Right lobe of liver (tissue), 6 donors: Measurements from ENCODE around the gene CCR9. TPM values are rescaled to one million over a fixed set of nuclear protein-coding genes. Genes with fewer than 3 reads are reported as not detected.

ENCODE experiments used
- ATAC-seq, 4 donors: fragments of 200-7000 bp; cut with Tn5 transposase; one replicate each; pipeline ENCODE4 v1.9.1; 2020; ENCODE audit warnings: mild to moderate bottlenecking in 4 of 4, moderate library complexity in 4 of 4
- DNase-seq, 3 donors: peaks; one replicate each; pipeline ENCODE4 v3.0.0-alpha.2; 2020
- H3K27ac ChIP-seq, 3 donors: fragments of 200-600 bp; one replicate each; pipeline ENCODE4 v1.8.0; 2022
- H3K27me3 ChIP-seq, 2 donors: fragments of 200-600 bp; one replicate each; pipeline ENCODE4 v1.8.0; 2022
- H3K36me3 ChIP-seq, 4 donors: fragments of 200-600 bp; sonication (generic) in 1 of 4; one replicate each; pipeline versions ENCODE4 v1.5.1 to v1.8.0; 2017 to 2022; ENCODE audit warnings: control low read depth in 1 of 4
- H3K4me1 ChIP-seq, 4 donors: fragments of 200-600 bp; sonication (generic) in 1 of 4; one replicate each; pipeline versions ENCODE4 v1.5.1 to v1.8.0; 2017 to 2022; ENCODE audit warnings: control low read depth in 1 of 4
- H3K4me3 ChIP-seq, 3 donors: fragments of 200-600 bp; one replicate each; pipeline ENCODE4 v1.8.0; 2022
- H3K9me3 ChIP-seq, 4 donors: fragments of 200-600 bp; sonication (generic) in 1 of 4; one replicate each; pipeline versions ENCODE4 v1.5.1 to v1.8.0; 2017 to 2022; ENCODE audit warnings: control low read depth in 1 of 4
- CTCF ChIP-seq, 4 donors: fragments of 200-600 bp in 3 of 4; fragments of 450-650 bp in 1 of 4; IDR thresholded peaks; one replicate each; pipeline versions ENCODE4 v1.5.1 to v1.8.0; 2016 to 2022; ENCODE audit warnings: antibody characterized with exemption in 4 of 4, mild to moderate bottlenecking in 2 of 4
- POLR2A ChIP-seq: fragments of 450-650 bp; IDR thresholded peaks from one replicate; pipeline ENCODE4 v1.6.1; 2017; ENCODE audit warnings: antibody characterized with exemption, mild to moderate bottlenecking
- WGBS: methylation state at CpG from one replicate; pipeline ENCODE4 v1.1.6; 2018; ENCODE audit warnings: low coverage, low lambda C conversion rate; ENCODE audit not compliant: insufficient coverage; ENCODE audit errors: missing lambda C conversion rate; 5-methylcytosine and 5-hydroxymethylcytosine counted together
- intact Hi-C, 2 donors: fragments of 100-400 bp; cut with DNase I; formaldehyde crosslinking; loops; one replicate each; pipeline versions ENCODE4 v1.11.2 to v1.14.1; 2022
- total RNA-seq, 6 experiments: library from RNA; depleted of rRNA in 2 of 6; stranded (reverse); fragments of >200 nt in 2 of 6; fragmentation: NEBNext Ultra II Directional in 3 of 6; extraction: Animal tissue kit (Norgen Biotek cat#: 25700) in 3 of 6; gene quantifications; one replicate each; pipeline versions ENCODE4 v1.1.0 to v1.2.4, GENCODE V29; 2016 to 2023
- donor health status: DM: no; HTN: yes; CAD: no.
- donor health status: DM: no; HTN: no; CAD: no.
- donor health status: DM: no; HTN: no; CAD: no.
- donor health status: DM: no; HTN: yes; CAD: no.
- donor health status: DM: no; HTN: yes; CAD: no.

CCR9 gene
- total RNA-seq, 6 experiments from 2014 or later: 0.07 to 0.09 (median 0.07) TPM; not detected in 3

- DNase-seq: no peak
- ATAC-seq: no peak
- WGBS: 88% methylated on average over 6 of the region's 6 CpGs
- H3K9me3 ChIP-seq: no peaks in the 10 kb centered on the region
- no peaks in the 10 kb centered on the region for H3K4me1 ChIP-seq
- no peak overlapping the region for H3K27ac ChIP-seq
- TF ChIP-seq POLR2A (no peak), CTCF (IDR thresholded peaks at IDR 0.05) (no peak)
- intact Hi-C loops: no loop called here
- H3K27me3 ChIP-seq: no peaks in the 10 kb centered on the region
- no peaks in the 10 kb centered on the region for H3K36me3 ChIP-seq
- no peak overlapping the region for H3K4me3 ChIP-seq
Observed at GRCh38 chr3:45909542-45909941, 23.2 kb downstream of the CCR9 start.

- Histone ChIP-seq H3K27ac (no peak overlapping the region), H3K36me3 (no peaks in the 10 kb centered on the region), H3K9me3 (no peaks in the 10 kb centered on the region), H3K4me1 (no peaks in the 10 kb centered on the region), H3K27me3 (no peaks in the 10 kb centered on the region), H3K4me3 (no peak overlapping the region)
- intact Hi-C loops: no loop called here
- WGBS: 80% methylated on average over 1 of the region's 4 CpGs
- no peak for DNase-seq
- TF ChIP-seq POLR2A: no peak
- TF ChIP-seq CTCF (IDR thresholded peaks at IDR 0.05): no peak
- no peak for ATAC-seq
Observed at GRCh38 chr3:45910892-45911291, 24.5 kb downstream of the CCR9 start.

GRCh38 chr3:45911511-45912226 lies 25.3 kb downstream of the CCR9 start:
- intact Hi-C loops: no loop called here

GRCh38 chr3:45912435-45912834 lies 26.1 kb downstream of the CCR9 start:
- TF ChIP-seq CTCF (IDR thresholded peaks at IDR 0.05) (no peak), POLR2A (no peak)
- Histone ChIP-seq H3K36me3 (no peaks in the 10 kb centered on the region), H3K27me3 (no peaks in the 10 kb centered on the region), H3K9me3 (no peaks in the 10 kb centered on the region), H3K4me1 (no peaks in the 10 kb centered on the region), H3K27ac (no peak overlapping the region), H3K4me3 (no peak overlapping the region)
- ATAC-seq (no peak), DNase-seq (no peak)
- WGBS: 86% methylated on average over 3 of the region's 6 CpGs
- intact Hi-C loops: no loop called here

More at GRCh38 chr3:45911511-45912226, 25.3 kb downstream of the CCR9 start:
- no peak overlapping the region for H3K27ac ChIP-seq
- DNase-seq (no peak), ATAC-seq (no peak)
- H3K9me3 ChIP-seq: no peaks in the 10 kb centered on the region
- H3K4me3 ChIP-seq: no peak overlapping the region
- no peaks in the 10 kb centered on the region for H3K36me3 ChIP-seq
- no peaks in the 10 kb centered on the region for H3K27me3 ChIP-seq
- H3K4me1 ChIP-seq: no peaks in the 10 kb centered on the region
- WGBS: 94% methylated on average over 11 of the region's 11 CpGs
- TF ChIP-seq CTCF (IDR thresholded peaks at IDR 0.05) (no peak), POLR2A (no peak)
